Testis (tissue), 2 donors: ENCODE measurements around the gene ARMC10.
"Not testable (repeated sequence)": the region's sequence is repeated elsewhere in the genome, so short reads cannot be mapped to it uniquely, and the experiment has no call there.

Source experiments
- CTCF ChIP-seq, 3 experiments: fragments of 450-650 bp in 2 of 3; fragments of 200-600 bp in 1 of 3; sonication (generic) in 1 of 3; IDR thresholded peaks; one replicate each; pipeline ENCODE4 v1.5.1; 2016 to 2019; ENCODE audit warnings: antibody characterized with exemption in 3 of 3, mild to moderate bottlenecking in 2 of 3, moderate library complexity in 1 of 3
- POLR2A ChIP-seq: fragments of 450-650 bp; IDR thresholded peaks from one replicate; pipeline ENCODE4 v1.6.1; 2017; ENCODE audit warnings: antibody characterized with exemption, mild to moderate bottlenecking, moderate library complexity

GRCh38 chr7:103034318-103034717 lies 40.6 kb upstream of the ARMC10 start:
- TF ChIP-seq CTCF (IDR thresholded peaks at IDR 0.05); POLR2A: not testable (repeated sequence)
